Measurements from ENCODE around the gene PHF21B.

Gene PHF21B

DNA sequence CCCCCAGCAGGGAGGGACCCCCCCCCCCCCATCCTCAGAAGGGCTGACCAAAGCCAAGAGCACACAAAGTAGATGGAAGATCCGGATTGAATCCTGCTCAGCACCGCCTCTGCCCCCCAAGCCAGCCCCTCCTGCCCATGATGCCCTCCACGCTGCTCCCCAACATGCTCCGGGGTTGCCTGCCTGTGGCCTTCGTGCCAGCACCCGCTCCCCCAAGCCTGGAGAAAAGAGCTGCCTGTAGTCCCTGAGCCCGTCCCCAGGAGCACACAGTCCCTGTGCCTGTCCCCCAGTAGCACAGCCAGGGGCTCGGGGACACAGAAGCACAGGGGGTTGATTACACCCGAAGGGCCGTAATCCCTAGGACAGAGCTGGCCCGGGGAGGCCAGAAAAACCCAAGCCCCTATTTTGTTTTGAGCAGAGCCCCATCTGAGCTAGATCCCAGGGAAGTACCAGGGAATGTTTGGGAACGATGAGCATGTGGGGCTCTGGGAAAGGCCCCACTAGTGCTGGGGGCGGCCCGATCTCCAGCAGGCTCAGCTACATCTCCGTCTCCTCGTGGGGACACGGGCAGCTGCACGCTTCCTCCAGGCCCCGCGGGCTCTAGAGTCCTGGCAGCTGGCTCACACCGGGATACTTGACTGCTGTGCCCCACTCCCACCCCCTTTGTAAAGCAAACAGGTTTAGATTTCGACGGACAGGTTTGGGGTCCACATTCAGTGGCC lies 66.7 kb downstream of the PHF21B start:
- H3K36me3 ChIP-seq (ENCODE audit: insufficient read depth, low read length) = no peaks in the 10 kb centered on the region
- TF ChIP-seq EZH2 (IDR thresholded peaks at IDR 0.05) (no peak), POLR2AphosphoS5 (IDR thresholded peaks at IDR 0.05; ENCODE audit: borderline replicate concordance, low read depth, low read length) (no peak), FOXP2 (optimal IDR thresholded peaks at IDR 0.05; ENCODE audit: control extremely low read depth, extremely low read length, insufficient read depth) (no peak)
- H3K4me3 ChIP-seq = no peak overlapping the region
- DNase-seq (ENCODE audit: low read depth, low spot score) = no peak
- no peaks in the 10 kb centered on the region for H3K9me3 ChIP-seq (ENCODE audit: low read depth, low read length)
- H3K9ac ChIP-seq (ENCODE audit: insufficient read length) = no peak overlapping the region
- no peak overlapping the region for H3K27ac ChIP-seq

DNA sequence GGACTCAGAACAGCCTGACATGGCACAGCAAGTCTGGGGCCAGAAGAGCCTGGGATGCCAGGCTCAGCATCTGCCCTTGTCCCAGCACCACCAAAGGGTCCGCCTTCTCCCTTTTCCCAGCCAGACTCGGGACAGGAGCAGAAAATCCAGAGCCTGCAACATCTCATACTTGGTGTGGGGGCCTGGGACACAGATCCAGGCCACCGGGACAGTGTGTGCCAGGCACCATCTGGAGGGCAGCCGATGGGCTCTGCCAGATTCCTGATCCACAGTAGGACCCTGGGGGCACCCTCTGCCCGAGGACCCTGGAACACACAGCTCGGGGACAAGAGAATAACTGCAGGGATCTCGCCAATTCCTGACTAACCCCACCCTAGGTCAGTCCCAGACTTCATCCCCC lies 67.7 kb downstream of the PHF21B start:
- Histone ChIP-seq H3K9me3 (ENCODE audit: low read depth, low read length) (no peaks in the 10 kb centered on the region), H3K36me3 (ENCODE audit: insufficient read depth, low read length) (no peaks in the 10 kb centered on the region), H3K27ac (no peak overlapping the region), H3K9ac (ENCODE audit: insufficient read length) (no peak overlapping the region), H3K4me3 (no peak overlapping the region)
- no peak for DNase-seq (ENCODE audit: low read depth, low spot score)
- TF ChIP-seq POLR2AphosphoS5 (IDR thresholded peaks at IDR 0.05; ENCODE audit: borderline replicate concordance, low read depth, low read length) (no peak), FOXP2 (optimal IDR thresholded peaks at IDR 0.05; ENCODE audit: control extremely low read depth, extremely low read length, insufficient read depth) (no peak), EZH2 (IDR thresholded peaks at IDR 0.05) (no peak)

DNA sequence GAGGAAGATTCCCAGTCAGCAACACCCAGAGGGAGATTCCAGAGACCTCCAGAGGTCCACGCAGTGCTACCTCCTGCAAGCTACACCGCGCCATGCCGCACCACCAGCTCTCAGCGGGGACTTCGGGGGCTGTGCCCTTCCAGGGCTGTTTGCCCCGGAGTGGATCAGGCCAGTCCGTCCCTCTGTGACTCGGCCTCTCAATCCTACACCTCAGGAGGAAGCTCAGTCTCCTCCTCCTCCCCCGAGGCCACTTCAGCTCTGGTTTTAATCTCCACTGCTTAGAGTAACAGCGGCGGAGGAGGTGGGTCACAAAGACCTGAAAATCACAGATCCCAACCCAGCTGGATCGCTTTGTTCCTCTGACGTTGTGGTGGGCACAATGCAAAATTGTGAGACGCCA lies 68.6 kb downstream of the PHF21B start:
- no peak for TF ChIP-seq FOXP2 (optimal IDR thresholded peaks at IDR 0.05; ENCODE audit: control extremely low read depth, extremely low read length, insufficient read depth)
- no peak for TF ChIP-seq POLR2AphosphoS5 (IDR thresholded peaks at IDR 0.05; ENCODE audit: borderline replicate concordance, low read depth, low read length)
- no peak for TF ChIP-seq EZH2 (IDR thresholded peaks at IDR 0.05)
- Histone ChIP-seq H3K9ac (ENCODE audit: insufficient read length) (no peak overlapping the region), H3K9me3 (ENCODE audit: low read depth, low read length) (no peaks in the 10 kb centered on the region), H3K27ac (no peak overlapping the region), H3K36me3 (ENCODE audit: insufficient read depth, low read length) (no peaks in the 10 kb centered on the region), H3K4me3 (no peak overlapping the region)
- DNase-seq (ENCODE audit: low read depth, low spot score) = no peak

DNA sequence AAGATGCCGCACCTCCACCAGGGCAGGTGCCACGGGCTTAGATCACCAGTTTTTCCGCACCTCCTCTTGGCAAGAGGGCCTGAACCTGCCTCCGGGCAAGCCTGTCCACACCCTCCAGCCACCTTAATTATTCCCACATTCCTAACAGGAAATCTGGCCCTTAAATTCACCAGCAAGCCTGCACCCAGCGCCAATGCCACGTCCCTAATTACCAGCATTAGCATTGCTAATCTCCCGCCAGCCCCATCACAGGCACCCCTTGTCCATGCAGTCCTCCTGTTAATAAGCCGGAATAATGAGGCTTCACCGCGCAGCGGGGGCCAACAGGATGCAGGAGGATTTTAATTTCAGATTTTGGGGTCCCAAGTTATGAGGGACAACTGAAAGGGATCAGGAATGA lies 69.7 kb downstream of the PHF21B start:
- no peak for TF ChIP-seq POLR2AphosphoS5 (IDR thresholded peaks at IDR 0.05; ENCODE audit: borderline replicate concordance, low read depth, low read length)
- TF ChIP-seq FOXP2 (optimal IDR thresholded peaks at IDR 0.05; ENCODE audit: control extremely low read depth, extremely low read length, insufficient read depth) = no peak
- TF ChIP-seq EZH2 (IDR thresholded peaks at IDR 0.05) = no peak
- no peak for DNase-seq (ENCODE audit: low read depth, low spot score)
- no peak overlapping the region for H3K4me3 ChIP-seq
- no peak overlapping the region for H3K27ac ChIP-seq
- no peaks in the 10 kb centered on the region for H3K9me3 ChIP-seq (ENCODE audit: low read depth, low read length)
- H3K36me3 ChIP-seq (ENCODE audit: insufficient read depth, low read length) = no peaks in the 10 kb centered on the region
- H3K9ac ChIP-seq (ENCODE audit: insufficient read length) = no peak overlapping the region

DNA sequence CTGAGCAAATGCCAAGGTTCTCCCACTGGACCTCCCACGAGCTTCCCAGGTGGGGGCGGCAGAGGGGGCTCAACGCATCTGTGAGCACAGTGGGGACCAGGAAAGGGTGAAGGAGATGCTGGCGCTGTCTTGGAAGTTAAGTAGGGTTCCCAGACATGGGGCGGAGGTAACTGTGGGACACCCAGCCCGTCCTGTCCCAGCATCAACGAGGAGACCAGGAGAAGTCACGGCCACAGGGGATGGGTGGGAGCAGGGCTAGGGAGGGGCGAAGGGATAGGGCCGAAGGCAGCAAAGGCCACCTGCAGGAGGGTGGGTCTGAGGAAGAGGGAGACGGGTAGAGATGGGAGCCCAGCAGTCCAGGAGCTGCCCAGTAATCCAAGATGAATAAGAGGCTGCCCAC lies 70.4 kb downstream of the PHF21B start:
- no peak for TF ChIP-seq FOXP2 (optimal IDR thresholded peaks at IDR 0.05; ENCODE audit: control extremely low read depth, extremely low read length, insufficient read depth)
- TF ChIP-seq POLR2AphosphoS5 (IDR thresholded peaks at IDR 0.05; ENCODE audit: borderline replicate concordance, low read depth, low read length) = no peak
- TF ChIP-seq EZH2 (IDR thresholded peaks at IDR 0.05) = no peak
- H3K4me3 ChIP-seq = no peak overlapping the region
- no peak overlapping the region for H3K27ac ChIP-seq
- no peak overlapping the region for H3K9ac ChIP-seq (ENCODE audit: insufficient read length)
- H3K9me3 ChIP-seq (ENCODE audit: low read depth, low read length) = no peaks in the 10 kb centered on the region
- no peaks in the 10 kb centered on the region for H3K36me3 ChIP-seq (ENCODE audit: insufficient read depth, low read length)
- DNase-seq (ENCODE audit: low read depth, low spot score) = no peak

DNA sequence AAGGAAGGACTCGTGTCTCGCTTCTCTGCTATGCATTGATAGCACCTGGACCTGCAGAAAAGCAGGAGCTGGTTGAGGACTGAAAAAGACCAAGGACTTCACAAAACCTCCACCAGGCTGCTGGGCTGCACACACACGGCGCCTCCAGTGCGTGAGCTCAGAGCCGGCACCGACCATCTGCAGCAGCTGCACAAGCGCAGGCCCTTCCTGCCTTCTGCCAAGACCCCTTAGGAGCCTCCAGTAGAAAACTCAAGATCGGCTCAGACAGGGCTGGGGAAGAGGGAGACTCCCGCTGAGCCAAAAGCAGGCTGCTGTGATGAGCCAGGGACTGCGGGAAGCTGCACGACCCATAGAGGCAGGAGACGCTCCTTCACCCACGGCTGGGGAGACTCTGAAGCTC lies 70.9 kb downstream of the PHF21B start:
- no peak overlapping the region for H3K9ac ChIP-seq (ENCODE audit: insufficient read length)
- H3K36me3 ChIP-seq (ENCODE audit: insufficient read depth, low read length) = no peaks in the 10 kb centered on the region
- no peak overlapping the region for H3K4me3 ChIP-seq
- no peak for TF ChIP-seq POLR2AphosphoS5 (IDR thresholded peaks at IDR 0.05; ENCODE audit: borderline replicate concordance, low read depth, low read length)
- no peaks in the 10 kb centered on the region for H3K9me3 ChIP-seq (ENCODE audit: low read depth, low read length)
- no peak overlapping the region for H3K27ac ChIP-seq
- DNase-seq (ENCODE audit: low read depth, low spot score) = no peak

DNA sequence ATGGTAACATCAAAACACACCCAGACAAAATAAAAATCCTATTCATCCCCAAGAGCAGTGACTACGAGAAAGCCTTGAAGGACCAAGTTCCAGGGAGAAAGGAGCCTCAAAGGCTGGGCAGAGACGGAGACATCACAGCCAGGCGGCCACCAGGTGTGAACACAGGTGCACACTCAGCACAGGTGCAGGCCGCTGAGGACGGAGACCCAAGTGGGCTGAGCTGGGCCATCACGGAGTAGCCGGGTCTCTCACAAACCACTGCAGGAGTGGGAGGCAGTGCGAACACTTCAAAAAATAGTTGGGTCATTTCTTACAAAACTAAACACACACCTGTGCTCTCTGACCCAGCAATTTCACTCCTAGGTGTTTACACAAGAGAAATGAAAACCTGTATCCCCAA lies 72.6 kb downstream of the PHF21B start:
- Histone ChIP-seq H3K9ac (ENCODE audit: insufficient read length) (no peak overlapping the region), H3K4me3 (no peak overlapping the region), H3K9me3 (ENCODE audit: low read depth, low read length) (no peaks in the 10 kb centered on the region), H3K27ac (no peak overlapping the region), H3K36me3 (ENCODE audit: insufficient read depth, low read length) (no peaks in the 10 kb centered on the region)
- TF ChIP-seq POLR2AphosphoS5 (IDR thresholded peaks at IDR 0.05; ENCODE audit: borderline replicate concordance, low read depth, low read length) (no peak), FOXP2 (optimal IDR thresholded peaks at IDR 0.05; ENCODE audit: control extremely low read depth, extremely low read length, insufficient read depth) (no peak), EZH2 (IDR thresholded peaks at IDR 0.05) (no peak)
- DNase-seq (ENCODE audit: low read depth, low spot score) = no peak

DNA sequence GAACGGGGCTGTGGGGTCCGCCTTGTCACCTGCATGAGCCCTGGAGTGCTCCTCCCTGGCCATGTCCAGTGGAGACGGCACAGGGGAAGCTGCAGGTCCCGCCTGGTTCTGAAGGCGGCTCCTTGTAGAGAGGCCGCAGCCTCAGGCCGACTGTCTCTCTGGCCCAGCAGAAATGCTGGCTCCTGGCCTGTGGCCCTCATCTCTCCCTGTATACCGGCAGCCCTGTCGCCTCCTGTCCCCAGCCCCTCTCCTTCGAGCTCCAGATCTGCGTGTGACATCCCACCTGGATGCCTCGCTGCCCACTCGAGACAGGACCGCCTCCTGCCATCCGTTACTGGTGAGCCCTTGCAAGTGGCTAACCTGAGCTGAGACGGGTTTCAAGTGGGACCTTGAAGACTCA lies 73.6 kb downstream of the PHF21B start:
- TF ChIP-seq EZH2 (IDR thresholded peaks at IDR 0.05) = no peak
- no peak for TF ChIP-seq FOXP2 (optimal IDR thresholded peaks at IDR 0.05; ENCODE audit: control extremely low read depth, extremely low read length, insufficient read depth)
- no peak for TF ChIP-seq POLR2AphosphoS5 (IDR thresholded peaks at IDR 0.05; ENCODE audit: borderline replicate concordance, low read depth, low read length)

DNA sequence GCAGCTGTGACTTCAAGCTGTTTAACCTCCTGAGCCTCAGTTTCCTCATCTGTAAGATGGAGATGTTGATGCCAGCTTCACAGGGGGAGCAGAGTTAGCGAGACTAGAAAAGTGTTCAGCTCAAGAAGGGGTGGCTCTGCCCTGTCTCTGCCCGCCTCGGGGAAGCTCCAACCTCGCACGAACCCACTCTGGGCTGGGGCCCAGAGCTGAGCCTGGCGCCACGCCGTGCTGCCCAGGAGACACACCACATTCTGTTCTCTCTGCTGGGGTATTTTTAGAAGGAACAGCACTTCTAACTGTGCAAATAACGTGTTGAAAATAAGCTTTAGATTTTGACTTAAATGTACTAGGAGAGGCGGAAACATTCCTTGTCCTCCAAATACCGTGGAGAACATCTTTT lies 74.1 kb downstream of the PHF21B start:
- Histone ChIP-seq H3K36me3 (ENCODE audit: insufficient read depth, low read length) (no peaks in the 10 kb centered on the region), H3K27ac (no peak overlapping the region), H3K4me3 (no peak overlapping the region), H3K9ac (ENCODE audit: insufficient read length) (no peak overlapping the region), H3K9me3 (ENCODE audit: low read depth, low read length) (no peaks in the 10 kb centered on the region)
- no peak for TF ChIP-seq FOXP2 (optimal IDR thresholded peaks at IDR 0.05; ENCODE audit: control extremely low read depth, extremely low read length, insufficient read depth)
- TF ChIP-seq EZH2 (IDR thresholded peaks at IDR 0.05) = no peak
- no peak for TF ChIP-seq POLR2AphosphoS5 (IDR thresholded peaks at IDR 0.05; ENCODE audit: borderline replicate concordance, low read depth, low read length)
- DNase-seq (ENCODE audit: low read depth, low spot score) = no peak

More for the DNA sequence above, 73.6 kb downstream of the PHF21B start:
- Histone ChIP-seq H3K4me3 (no peak overlapping the region), H3K36me3 (ENCODE audit: insufficient read depth, low read length) (no peaks in the 10 kb centered on the region), H3K9ac (ENCODE audit: insufficient read length) (no peak overlapping the region), H3K27ac (no peak overlapping the region), H3K9me3 (ENCODE audit: low read depth, low read length) (no peaks in the 10 kb centered on the region)
- no peak for DNase-seq (ENCODE audit: low read depth, low spot score)
